Hepatocyte (in vitro differentiated cells): ENCODE measurements around the gene CNNM2.

Source experiments
- CTCF ChIP-seq: fragments of 200-600 bp; sonication (generic); IDR thresholded peaks from 2 replicates; pipeline ENCODE4 v1.5.1; 2016; ENCODE audit warnings: antibody characterized with exemption, mild to moderate bottlenecking; ENCODE audit not compliant: poor library complexity
- EZH2phosphoT487 ChIP-seq: fragments of 200-600 bp; sonication (generic); IDR thresholded peaks from one replicate; pipeline ENCODE4 v1.6.1; 2018; ENCODE audit warnings: antibody characterized with exemption, mild to moderate bottlenecking, low read depth, moderate library complexity; ENCODE audit not compliant: unreplicated experiment, severe bottlenecking

GRCh38 chr10:103025696-103026095 lies 107.6 kb downstream of the CNNM2 start:
- TF ChIP-seq CTCF (no peak), EZH2phosphoT487 (no peak)
